ENCODE data around the gene BROX.

Gene BROX

GRCh38 chr1:222694927-222695326 lies 17.4 kb upstream of the BROX start:
- no peak overlapping the region for H3K4me3 ChIP-seq (ENCODE audit: low read length)
- TF ChIP-seq, protein P1, sequence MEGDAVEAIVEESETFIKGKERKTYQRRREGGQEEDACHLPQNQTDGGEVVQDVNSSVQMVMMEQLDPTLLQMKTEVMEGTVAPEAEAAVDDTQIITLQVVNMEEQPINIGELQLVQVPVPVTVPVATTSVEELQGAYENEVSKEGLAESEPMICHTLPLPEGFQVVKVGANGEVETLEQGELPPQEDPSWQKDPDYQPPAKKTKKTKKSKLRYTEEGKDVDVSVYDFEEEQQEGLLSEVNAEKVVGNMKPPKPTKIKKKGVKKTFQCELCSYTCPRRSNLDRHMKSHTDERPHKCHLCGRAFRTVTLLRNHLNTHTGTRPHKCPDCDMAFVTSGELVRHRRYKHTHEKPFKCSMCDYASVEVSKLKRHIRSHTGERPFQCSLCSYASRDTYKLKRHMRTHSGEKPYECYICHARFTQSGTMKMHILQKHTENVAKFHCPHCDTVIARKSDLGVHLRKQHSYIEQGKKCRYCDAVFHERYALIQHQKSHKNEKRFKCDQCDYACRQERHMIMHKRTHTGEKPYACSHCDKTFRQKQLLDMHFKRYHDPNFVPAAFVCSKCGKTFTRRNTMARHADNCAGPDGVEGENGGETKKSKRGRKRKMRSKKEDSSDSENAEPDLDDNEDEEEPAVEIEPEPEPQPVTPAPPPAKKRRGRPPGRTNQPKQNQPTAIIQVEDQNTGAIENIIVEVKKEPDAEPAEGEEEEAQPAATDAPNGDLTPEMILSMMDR (conservative IDR thresholded peaks at IDR 0.05; ENCODE audit: low read length) = no peak
- no peak for DNase-seq (ENCODE audit: low read depth)

DNA sequence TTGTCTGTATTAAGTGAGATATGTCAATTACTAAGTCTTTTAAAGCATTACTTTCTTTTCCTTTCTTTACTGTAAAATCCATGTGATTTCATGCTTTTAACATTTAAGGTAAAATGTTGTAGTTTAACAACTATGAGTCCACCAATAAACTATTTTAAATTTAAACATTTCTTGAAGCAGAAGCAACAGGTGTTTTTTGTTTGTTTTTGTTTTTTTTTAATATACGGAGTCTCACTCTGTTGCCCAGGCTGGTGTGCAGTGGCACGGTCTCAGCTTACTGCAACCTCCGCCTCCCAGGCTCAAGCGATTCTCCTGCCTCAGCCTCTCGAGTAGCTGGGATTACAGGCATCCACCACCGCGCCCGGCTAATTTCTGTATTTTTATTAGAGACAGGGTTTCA lies 15.6 kb upstream of the BROX start:
- DNase-seq (ENCODE audit: low read depth) = no peak
- TF ChIP-seq, protein P1 (conservative IDR thresholded peaks at IDR 0.05; ENCODE audit: low read length) = no peak

DNA sequence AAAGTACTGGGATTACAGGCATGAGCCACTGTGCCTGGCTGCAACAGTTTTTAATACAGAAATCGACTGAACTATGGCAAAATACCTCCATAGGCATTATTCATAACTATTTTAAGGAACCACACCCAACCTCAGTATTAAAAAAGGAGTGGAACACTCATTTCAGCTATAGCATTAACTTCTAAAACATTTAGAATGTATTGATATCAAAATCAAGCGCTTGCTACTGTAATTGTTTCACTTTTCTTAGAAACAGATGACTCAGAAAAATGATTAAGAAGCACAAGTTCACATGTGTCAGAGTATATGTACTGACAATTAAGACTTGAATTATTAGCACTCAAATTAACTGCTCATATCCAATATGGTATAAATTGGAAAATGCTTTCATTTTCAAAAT lies 15.2 kb upstream of the BROX start:
- no peak for DNase-seq (ENCODE audit: low read depth)
- H3K4me3 ChIP-seq (ENCODE audit: low read length) = no peak overlapping the region
- TF ChIP-seq, protein P1 (conservative IDR thresholded peaks at IDR 0.05; ENCODE audit: low read length) = no peak

More for the DNA sequence above, 15.6 kb upstream of the BROX start:
- no peak overlapping the region for H3K4me3 ChIP-seq (ENCODE audit: low read length)

GRCh38 chr1:222697826-222698225 lies 14.5 kb upstream of the BROX start:
- DNase-seq (ENCODE audit: low read depth) = peak; percentile 75
- TF ChIP-seq, protein P1 (conservative IDR thresholded peaks at IDR 0.05; ENCODE audit: low read length) = no peak
- H3K4me3 ChIP-seq (ENCODE audit: low read length) = no peak overlapping the region

GRCh38 chr1:222702210-222702609 lies 10.2 kb upstream of the BROX start:
- TF ChIP-seq, protein P1 (conservative IDR thresholded peaks at IDR 0.05; ENCODE audit: low read length) = no peak
- H3K4me3 ChIP-seq (ENCODE audit: low read length) = no peak overlapping the region
- DNase-seq (ENCODE audit: low read depth) = no peak

DNA sequence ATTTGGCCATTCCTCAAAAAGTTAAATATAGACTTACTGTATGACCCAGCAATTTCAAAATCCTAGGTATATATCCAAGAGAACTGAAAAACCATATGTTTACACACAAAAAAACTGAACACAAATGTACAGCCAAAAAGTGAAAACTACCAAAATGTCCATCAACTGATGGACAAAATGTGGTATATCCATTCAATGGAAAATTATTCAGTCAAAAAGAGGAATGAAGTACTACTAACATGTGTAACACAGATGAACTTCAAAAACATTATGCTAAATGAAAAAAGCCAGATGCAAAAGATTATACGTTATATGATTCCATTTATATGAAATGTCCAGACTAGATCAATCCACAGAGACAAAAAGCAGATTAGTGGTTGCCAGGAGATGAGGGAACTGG lies 8.1 kb upstream of the BROX start:
- no peak for DNase-seq (ENCODE audit: low read depth)
- H3K4me3 ChIP-seq (ENCODE audit: low read length) = no peak overlapping the region
- TF ChIP-seq, protein P1 (conservative IDR thresholded peaks at IDR 0.05; ENCODE audit: low read length) = no peak

DNA sequence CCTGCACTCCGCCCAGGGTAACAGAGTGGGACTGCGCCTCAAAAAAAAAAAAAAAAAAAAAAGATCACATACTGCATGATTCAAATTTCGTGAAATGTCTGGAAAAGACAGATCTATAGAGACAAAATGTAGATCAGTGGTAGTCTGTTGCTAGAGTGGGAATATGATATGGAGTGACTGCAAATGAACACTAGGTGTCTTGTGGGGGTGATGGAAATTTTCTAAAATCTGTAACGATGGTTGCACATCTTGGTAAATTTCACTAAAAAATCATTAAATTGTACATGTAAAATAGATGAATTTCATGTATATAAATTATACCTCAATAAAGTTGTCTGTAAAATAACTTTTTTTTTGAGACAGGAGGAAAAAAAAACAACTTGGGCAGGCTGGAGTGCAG lies 5.5 kb upstream of the BROX start:
- DNase-seq (ENCODE audit: low read depth) = no peak
- TF ChIP-seq, protein P1 (conservative IDR thresholded peaks at IDR 0.05; ENCODE audit: low read length) = no peak; the same call in 1 of the 2 replicates
- no peak overlapping the region for H3K4me3 ChIP-seq (ENCODE audit: low read length)

Data from AG10803 (cell line).